Esophagus muscularis mucosa (tissue), 4 donors: ENCODE results near the gene LRRTM4. TPM values are rescaled to one million over a fixed set of nuclear protein-coding genes. Genes with fewer than 3 reads are reported as not detected.

Source experiments
- DNase-seq: peaks from one replicate; pipeline ENCODE4 v3.0.0-alpha.2; 2017; ENCODE audit errors: extremely low spot score
- H3K27ac ChIP-seq, 4 donors: fragments of 200-600 bp; sonication (generic); replicated peaks in 1 of 4; 1 replicate in 3 of 4; 2 replicates in 1 of 4; pipeline ENCODE4 v1.5.1; 2016 to 2019; ENCODE audit warnings: mild to moderate bottlenecking in 1 of 4
- H3K27me3 ChIP-seq, 4 donors: fragments of 200-600 bp; sonication (generic); one replicate each; pipeline versions ENCODE4 v1.5.1 to v1.6.0; 2016 to 2019
- H3K36me3 ChIP-seq, 4 donors: fragments of 200-600 bp; sonication (generic); one replicate each; pipeline ENCODE4 v1.5.1; 2016 to 2019
- H3K4me1 ChIP-seq, 4 donors: fragments of 200-600 bp; sonication (generic); one replicate each; pipeline ENCODE4 v1.5.1; 2016 to 2019
- H3K4me3 ChIP-seq, 4 donors: fragments of 200-600 bp; sonication (generic); 1 replicate in 2 of 4; 2 replicates in 2 of 4; pipeline ENCODE4 v1.5.1; 2016 to 2019; ENCODE audit warnings: mild to moderate bottlenecking in 4 of 4, moderate library complexity in 1 of 4
- H3K9me3 ChIP-seq, 4 donors: fragments of 200-600 bp; sonication (generic); 1 replicate in 3 of 4; 2 replicates in 1 of 4; pipeline ENCODE4 v1.5.1; 2016 to 2019
- CTCF ChIP-seq, 3 experiments: fragments of 200-600 bp in 2 of 3; fragments of 450-650 bp in 1 of 3; sonication (generic) in 2 of 3; IDR thresholded peaks; one replicate each; pipeline ENCODE4 v1.5.1; 2017 to 2019; ENCODE audit warnings: antibody characterized with exemption in 3 of 3, mild to moderate bottlenecking in 2 of 3, moderate library complexity in 1 of 3
- EP300 ChIP-seq: sonication (generic); formaldehyde crosslinking; IDR thresholded peaks from one replicate; pipeline ENCODE4 v1.6.1; 2017; ENCODE audit warnings: antibody characterized with exemption
- POLR2A ChIP-seq: fragments of 450-650 bp; IDR thresholded peaks from one replicate; pipeline ENCODE4 v1.6.1; 2017; ENCODE audit warnings: antibody characterized with exemption, moderate library complexity, mild to moderate bottlenecking, low read depth
- POLR2AphosphoS5 ChIP-seq, 2 donors: sonication (generic); formaldehyde crosslinking; IDR thresholded peaks; one replicate each; pipeline ENCODE4 v1.6.1; 2017; ENCODE audit warnings: antibody characterized with exemption in 2 of 2
- WGBS: methylation state at CpG from one replicate; pipeline ENCODE4 v1.1.5; 2018; 5-methylcytosine and 5-hydroxymethylcytosine counted together
- intact Hi-C: fragments of 100-400 bp; cut with DNase I; formaldehyde crosslinking; loops from one replicate; pipeline ENCODE4 v1.15.1; 2023
- total RNA-seq, 4 donors: library from RNA; depleted of rRNA; stranded (reverse); fragments of >200 nt; gene quantifications; one replicate each; pipeline versions ENCODE4 v1.1.0 to v1.2.1, GENCODE V29; 2016

The LRRTM4 gene
- total RNA-seq, 4 donors from 2014 or later, result 0.17 to 0.97 (median 0.41) TPM

GRCh38 chr2:77552956-77553355 lies 30.8 kb upstream of the LRRTM4 start:
- intact Hi-C loops, result no loop called here
- peaks cover 0 to 9% (median 3%) of the 10 kb centered on the region in 4 donors for H3K9me3 ChIP-seq

DNA sequence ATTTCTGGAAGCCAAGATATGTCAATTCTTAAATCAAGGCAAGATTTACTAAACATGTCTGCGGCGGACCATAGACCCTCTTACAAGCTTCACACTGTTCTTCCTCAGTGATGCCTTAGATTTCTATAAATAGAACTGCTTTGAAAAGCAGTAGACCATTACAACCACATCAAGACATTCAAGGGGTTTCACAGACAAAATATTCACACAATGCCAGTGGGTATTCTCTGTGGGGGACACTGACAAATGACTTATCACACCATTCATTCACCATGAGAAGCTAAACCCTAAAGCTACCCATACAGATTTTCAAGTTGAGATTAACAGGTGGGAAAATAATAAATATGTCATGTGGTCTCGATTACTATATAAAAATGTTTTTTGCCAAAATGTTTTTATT lies 15.9 kb upstream of the LRRTM4 start:
- Histone ChIP-seq H3K27me3 (no peaks in the 10 kb centered on the region), H3K36me3 (no peaks in the 10 kb centered on the region), H3K27ac (no peak overlapping the region), H3K4me3 (no peak overlapping the region), H3K4me1 (no peaks in the 10 kb centered on the region), H3K9me3 (peaks cover 0 to 20% (median 5%) of the 10 kb centered on the region in 4 donors)
- TF ChIP-seq EP300 (no peak), POLR2A (no peak), CTCF (IDR thresholded peaks at IDR 0.05) (no peak), POLR2AphosphoS5 (IDR thresholded peaks at IDR 0.05) (no peak)
- no peak for DNase-seq
- intact Hi-C loops, result no loop called here
- WGBS, result 87% methylated on average over 3 of the region's 3 CpGs

More at GRCh38 chr2:77552956-77553355, 30.8 kb upstream of the LRRTM4 start:
- H3K27ac ChIP-seq, result no peak overlapping the region
- no peaks in the 10 kb centered on the region for H3K4me1 ChIP-seq
- no peak overlapping the region for H3K4me3 ChIP-seq
- WGBS, result 84% methylated on average over 2 of the region's 2 CpGs
- no peaks in the 10 kb centered on the region for H3K36me3 ChIP-seq
- no peak for DNase-seq
- TF ChIP-seq POLR2A (no peak), POLR2AphosphoS5 (IDR thresholded peaks at IDR 0.05) (no peak), CTCF (IDR thresholded peaks at IDR 0.05) (no peak), EP300 (no peak)
- no peaks in the 10 kb centered on the region for H3K27me3 ChIP-seq

DNA sequence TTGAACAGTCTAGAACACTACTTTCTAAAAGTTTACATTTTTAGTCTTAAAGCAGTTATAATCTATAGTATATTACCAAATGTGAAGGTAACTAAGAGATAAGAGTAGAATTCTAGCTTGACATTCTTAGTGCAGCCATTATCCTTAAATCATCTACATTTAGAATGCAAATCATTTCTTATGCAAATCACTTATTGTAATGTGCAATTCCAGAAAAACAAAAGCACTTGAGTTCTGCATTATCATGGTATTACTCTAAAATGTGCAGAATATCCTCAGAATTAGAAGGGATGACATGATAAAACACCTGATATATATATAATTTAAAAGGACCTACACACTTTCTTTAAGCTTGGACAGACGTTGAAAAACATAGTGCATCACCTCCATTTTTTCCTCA lies 712 bp upstream of the LRRTM4 start:
- TF ChIP-seq POLR2A, result no peak
- TF ChIP-seq EP300, result no peak
- TF ChIP-seq CTCF (IDR thresholded peaks at IDR 0.05), result no peak
- no peak for TF ChIP-seq POLR2AphosphoS5 (IDR thresholded peaks at IDR 0.05)
- Histone ChIP-seq H3K27me3 (peaks cover 0 to 7% (median 0%) of the 10 kb centered on the region in 4 donors), H3K36me3 (no peaks in the 10 kb centered on the region), H3K27ac (no peak overlapping the region), H3K9me3 (no peaks in the 10 kb centered on the region), H3K4me1 (no peaks in the 10 kb centered on the region), H3K4me3 (no peak overlapping the region)
- intact Hi-C loops, result no loop called here
- WGBS, result 79% methylated on average over 1 of the region's 1 CpG
- DNase-seq, result no peak

DNA sequence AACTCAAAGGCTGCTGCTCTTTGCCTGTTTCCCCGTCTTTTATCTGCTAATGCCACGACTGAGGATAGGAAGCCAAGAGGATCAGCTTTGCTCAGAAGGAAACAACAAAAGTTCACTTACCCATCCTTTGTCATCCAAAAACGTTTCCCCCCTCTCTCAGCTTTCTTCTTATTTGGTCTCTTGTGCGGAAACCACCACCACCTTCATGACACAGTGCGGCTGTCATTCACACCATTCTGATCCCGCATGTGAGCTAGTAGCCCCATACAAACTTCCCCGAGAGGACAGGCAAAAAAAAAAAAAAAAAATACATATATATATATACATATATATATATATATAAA lies 656 bp downstream of the LRRTM4 start:
- no peak for DNase-seq
- no peak for TF ChIP-seq EP300
- TF ChIP-seq CTCF (IDR thresholded peaks at IDR 0.05), result no peak
- TF ChIP-seq POLR2AphosphoS5 (IDR thresholded peaks at IDR 0.05), result no peak
- no peak for TF ChIP-seq POLR2A
- Histone ChIP-seq H3K27ac (no peak overlapping the region), H3K4me3 (peak overlapping the region; percentile 19 to 28 (median 24)), H3K36me3 (no peaks in the 10 kb centered on the region), H3K4me1 (no peaks in the 10 kb centered on the region), H3K9me3 (no peaks in the 10 kb centered on the region), H3K27me3 (peaks cover 0 to 7% (median 0%) of the 10 kb centered on the region in 4 donors)
- WGBS, result 22% methylated on average over 7 of the region's 7 CpGs
- intact Hi-C loops, result no loop called here
